Measurements from ENCODE around the gene VPS11.

The VPS11 gene

DNA sequence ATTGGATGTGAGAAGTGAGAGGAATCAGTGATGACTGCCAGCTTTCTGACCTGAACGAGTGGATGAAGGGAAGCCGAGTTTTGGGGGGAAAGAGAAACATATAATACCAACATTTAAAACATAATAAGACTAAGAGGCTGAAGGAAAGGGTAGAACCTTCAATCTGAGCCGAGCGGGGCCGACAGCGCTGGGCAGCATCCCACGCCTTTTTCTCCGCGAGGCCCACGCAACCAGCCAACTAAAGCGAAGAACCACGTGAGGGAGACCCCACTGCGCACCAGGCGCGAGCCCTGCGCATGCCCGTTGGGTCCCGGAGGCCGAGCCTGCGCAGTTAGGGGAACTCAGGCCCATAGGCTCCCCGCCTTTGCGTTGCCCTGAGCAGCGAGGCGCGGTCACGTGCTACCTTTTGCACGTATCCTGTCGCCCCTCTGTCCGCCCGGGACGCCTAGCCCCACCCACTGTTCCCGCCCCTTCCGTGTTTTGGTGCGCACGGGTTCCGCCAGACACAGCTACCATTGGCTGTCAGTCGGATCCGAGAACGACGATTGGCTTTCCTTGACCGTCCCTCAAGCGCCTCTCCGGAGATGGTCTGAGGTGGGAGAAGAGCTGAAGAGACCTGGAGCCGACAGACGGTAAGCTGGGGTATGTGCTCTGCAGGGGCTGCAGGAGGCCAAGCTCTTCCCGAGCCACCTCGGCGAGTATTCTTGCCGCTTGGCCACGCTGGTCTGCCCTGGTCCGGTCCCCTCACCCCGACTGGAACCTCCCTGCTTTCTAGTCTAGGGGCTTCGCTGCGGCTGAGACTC lies 53.6 kb downstream of the VPS11 start, which contains the start of gene HINFP:
HINFP (plus strand) TSS at position 573 of the 803 bp plus-strand sequence. CDS start 5,365 bp downstream, outside the sequence.
- peak; percentile 99 for DNase-seq (ENCODE audit: low read depth)

DNA sequence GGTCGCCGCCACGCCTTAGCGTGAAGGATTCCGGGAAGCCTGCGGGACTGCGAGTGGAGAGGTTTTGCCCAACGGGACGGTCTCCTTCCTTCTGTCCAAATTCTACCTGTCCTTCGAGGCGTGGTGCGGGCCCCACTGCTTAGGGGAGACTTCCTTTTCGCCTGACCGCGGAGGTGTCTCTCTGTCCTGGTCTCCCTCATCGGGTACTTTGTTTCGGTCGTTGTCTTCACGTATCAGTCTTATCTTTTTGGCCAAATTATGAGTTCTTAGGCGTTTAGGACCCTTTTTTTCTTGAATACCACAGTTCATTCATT lies 54.1 kb downstream of the VPS11 start:
- no peak for DNase-seq (ENCODE audit: low read depth)

GRCh38 chr11:119125821-119126220 lies 58.2 kb downstream of the VPS11 start:
- no peak for DNase-seq (ENCODE audit: low read depth)

DNA sequence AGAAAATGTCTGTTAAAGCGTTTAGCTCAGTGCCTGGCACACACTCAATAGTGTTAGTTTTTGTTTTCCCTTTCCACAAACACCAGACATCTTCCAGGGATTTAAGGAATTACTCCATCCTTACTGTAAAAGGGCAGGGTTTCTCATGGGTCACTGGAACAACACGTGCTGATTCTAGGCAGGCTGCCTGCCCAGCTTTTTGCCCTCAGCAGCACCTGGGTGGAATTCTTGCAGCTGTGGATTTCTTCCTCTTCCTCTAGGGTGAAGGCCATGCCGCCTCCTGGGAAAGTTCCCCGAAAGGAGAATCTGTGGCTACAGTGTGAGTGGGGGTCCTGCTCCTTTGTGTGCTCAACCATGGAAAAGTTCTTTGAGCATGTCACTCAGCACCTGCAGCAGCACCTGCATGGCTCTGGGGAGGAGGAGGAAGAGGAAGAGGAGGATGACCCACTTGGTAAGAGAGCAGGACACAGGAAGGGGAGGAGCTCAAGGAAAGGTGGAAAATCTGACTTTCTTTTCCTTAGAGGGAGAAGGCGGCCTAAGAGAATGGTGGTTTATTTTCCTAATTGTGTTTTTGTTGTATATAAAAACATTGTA lies 59.2 kb downstream of the VPS11 start:
- no peak for DNase-seq (ENCODE audit: low read depth)

DNA sequence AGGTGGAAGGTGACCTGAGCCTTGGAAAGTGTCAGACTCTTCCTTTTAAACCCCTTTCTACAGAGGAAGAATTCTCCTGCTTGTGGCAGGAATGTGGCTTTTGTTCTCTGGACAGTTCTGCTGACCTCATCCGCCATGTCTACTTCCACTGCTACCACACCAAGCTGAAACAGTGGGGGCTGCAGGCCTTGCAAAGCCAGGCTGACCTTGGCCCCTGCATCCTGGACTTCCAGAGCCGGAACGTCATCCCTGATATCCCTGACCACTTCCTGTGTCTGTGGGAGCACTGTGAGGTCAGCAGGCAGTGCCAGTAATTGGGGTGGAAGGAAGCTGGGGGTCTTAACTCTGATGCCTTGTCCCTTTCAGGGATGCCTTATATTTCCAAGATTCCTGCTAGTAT lies 63.0 kb downstream of the VPS11 start:
- DNase-seq (ENCODE audit: low read depth), result no peak

Data from activated T-cell treated with anti-CD3 and anti-CD28 coated beads for 1 hour (primary cell).